Testis (tissue), 3 donors: ENCODE results near the gene ECM1. TPM values are rescaled to one million over a fixed set of nuclear protein-coding genes. Genes with fewer than 3 reads are reported as not detected.

Source experiments
- DNase-seq: peaks from one replicate; pipeline ENCODE4 v3.0.0-alpha.2; 2019
- H3K27ac ChIP-seq, 2 donors: fragments of 200-600 bp; sonication (generic); one replicate each; pipeline ENCODE4 v1.5.1; 2019
- H3K27me3 ChIP-seq: fragments of 200-600 bp; sonication (generic); one replicate; pipeline ENCODE4 v1.5.1; 2019
- H3K36me3 ChIP-seq: fragments of 200-600 bp; sonication (generic); one replicate; pipeline ENCODE4 v1.5.1; 2017; ENCODE audit warnings: low read depth; ENCODE audit errors: missing control alignments
- H3K4me1 ChIP-seq: fragments of 200-600 bp; sonication (generic); one replicate; pipeline ENCODE4 v1.5.1; 2019
- H3K4me3 ChIP-seq, 2 donors: fragments of 200-600 bp; sonication (generic); one replicate each; pipeline ENCODE4 v1.5.1; 2017 to 2019
- H3K9me3 ChIP-seq: fragments of 200-600 bp; sonication (generic); one replicate; pipeline ENCODE4 v1.5.1; 2017
- CTCF ChIP-seq, 3 experiments: fragments of 450-650 bp in 2 of 3; fragments of 200-600 bp in 1 of 3; sonication (generic) in 1 of 3; IDR thresholded peaks; one replicate each; pipeline ENCODE4 v1.5.1; 2016 to 2019; ENCODE audit warnings: antibody characterized with exemption in 3 of 3, mild to moderate bottlenecking in 2 of 3, moderate library complexity in 1 of 3
- POLR2A ChIP-seq: fragments of 450-650 bp; IDR thresholded peaks from one replicate; pipeline ENCODE4 v1.6.1; 2017; ENCODE audit warnings: antibody characterized with exemption, mild to moderate bottlenecking, moderate library complexity
- whole genome bisulfite sequencing, 2 donors: methylation state at CpG; one replicate each; pipeline ENCODE4 v1.1.5; 2018; 5-methylcytosine and 5-hydroxymethylcytosine counted together
- intact Hi-C: fragments of 100-400 bp; cut with DNase I; formaldehyde crosslinking; loops from one replicate; pipeline ENCODE4 v1.15.1; 2023; ENCODE audit warnings: low total_unique reads
- polyA plus RNA-seq: library from polyadenylated mRNA; stranded (reverse); fragments of 350-450 nt; fragmentation: Illumina TruSeq; extraction: RNeasy Lipid Tissue Mini Kit (QIAGEN cat#74804); gene quantifications from one replicate; pipeline ENCODE4 v1.2.3, GENCODE V29; 2014; ENCODE audit warnings: low read depth, low replicate concordance; ENCODE audit not compliant: insufficient read depth
- total RNA-seq, 2 donors: library from RNA; depleted of rRNA; stranded (reverse); fragments of >200 nt; gene quantifications; one replicate each; pipeline ENCODE4 v1.2.3, GENCODE V29; 2016

ECM1 gene
- total and polyA plus RNA-seq, 3 donors from 2014 or later = 4.6 to 16.9 (median 5.0) TPM

DNA sequence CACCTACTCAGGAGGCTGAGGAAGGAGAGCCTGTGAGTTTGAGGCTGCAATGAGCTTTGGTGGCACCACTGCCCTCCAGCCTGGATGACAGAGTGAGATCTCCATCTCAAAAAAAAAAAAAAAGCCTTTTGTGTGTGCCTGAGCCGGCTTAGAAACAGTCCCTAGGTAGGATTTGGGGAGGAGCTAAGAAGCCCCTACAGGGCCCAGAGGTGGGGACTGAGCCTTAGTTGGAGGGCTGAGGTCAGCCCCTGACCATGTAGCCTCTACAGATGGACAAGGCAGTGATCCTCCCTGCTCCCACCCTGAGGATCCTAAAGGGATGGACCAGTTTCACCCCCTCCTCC lies 43.8 kb downstream of the ECM1 start:
- Histone ChIP-seq H3K4me1 (peaks cover 39% of the 10 kb centered on the region), H3K36me3 (no peaks in the 10 kb centered on the region), H3K9me3 (no peaks in the 10 kb centered on the region), H3K4me3 (no peak overlapping the region), H3K27ac (peak overlapping the region; percentile 56 to 60), H3K27me3 (no peaks in the 10 kb centered on the region)
- intact Hi-C loops = loop anchor here (10.0 kb wide), 1 partner anchor 87 kb away; no protein-coding TSS in a partner anchor
- DNase-seq = no peak
- 53 to 58% methylated on average over 1 of the region's 1 CpG for WGBS, 2 donors
- TF ChIP-seq POLR2A (no peak), CTCF (IDR thresholded peaks at IDR 0.05) (no peak)

- no peaks in the 10 kb centered on the region for H3K9me3 ChIP-seq
- H3K4me1 ChIP-seq = peaks cover 39% of the 10 kb centered on the region
- intact Hi-C loops = loop anchor here (10.0 kb wide), 1 partner anchor 88 kb away; no protein-coding TSS in a partner anchor
- DNase-seq = peak; percentile 81
- no peak overlapping the region for H3K4me3 ChIP-seq
- H3K36me3 ChIP-seq = no peaks in the 10 kb centered on the region
- TF ChIP-seq CTCF (IDR thresholded peaks at IDR 0.05) = no peak
- no peak for TF ChIP-seq POLR2A
- no peaks in the 10 kb centered on the region for H3K27me3 ChIP-seq
- WGBS, 2 donors = 30 to 49% methylated on average over 11 to 13 of the region's 13 CpGs
- H3K27ac ChIP-seq = peak overlapping the region; percentile 60 to 74
Measured at GRCh38 chr1:150552128-150552910, 44.4 kb downstream of the ECM1 start.

GRCh38 chr1:150552911-150553289 lies 45.0 kb downstream of the ECM1 start:
- WGBS, 2 donors = 66 to 68% methylated on average over 11 of the region's 12 CpGs
- no peak for TF ChIP-seq POLR2A
- no peak for TF ChIP-seq CTCF (IDR thresholded peaks at IDR 0.05)
- H3K36me3 ChIP-seq = no peaks in the 10 kb centered on the region
- DNase-seq = no peak
- no peaks in the 10 kb centered on the region for H3K9me3 ChIP-seq
- peaks cover 39% of the 10 kb centered on the region for H3K4me1 ChIP-seq
- no peaks in the 10 kb centered on the region for H3K27me3 ChIP-seq
- H3K4me3 ChIP-seq = no peak overlapping the region
- intact Hi-C loops = loop anchor here (10.0 kb wide), 1 partner anchor 88 kb away; no protein-coding TSS in a partner anchor
- H3K27ac ChIP-seq = peak overlapping the region; percentile 68 to 74

- WGBS, 2 donors = 69 to 80% methylated on average over 20 to 23 of the region's 23 CpGs
- Histone ChIP-seq H3K4me1 (peaks cover 39% of the 10 kb centered on the region), H3K36me3 (no peaks in the 10 kb centered on the region), H3K27ac (peak overlapping the region in 1 of 2 donors; percentile 68), H3K9me3 (no peaks in the 10 kb centered on the region), H3K4me3 (no peak overlapping the region), H3K27me3 (no peaks in the 10 kb centered on the region)
- TF ChIP-seq POLR2A = no peak
- intact Hi-C loops = loop anchor here (10.0 kb wide), 1 partner anchor 89 kb away; no protein-coding TSS in a partner anchor
- DNase-seq = no peak
Measured at GRCh38 chr1:150553392-150554085, 45.6 kb downstream of the ECM1 start.

DNA sequence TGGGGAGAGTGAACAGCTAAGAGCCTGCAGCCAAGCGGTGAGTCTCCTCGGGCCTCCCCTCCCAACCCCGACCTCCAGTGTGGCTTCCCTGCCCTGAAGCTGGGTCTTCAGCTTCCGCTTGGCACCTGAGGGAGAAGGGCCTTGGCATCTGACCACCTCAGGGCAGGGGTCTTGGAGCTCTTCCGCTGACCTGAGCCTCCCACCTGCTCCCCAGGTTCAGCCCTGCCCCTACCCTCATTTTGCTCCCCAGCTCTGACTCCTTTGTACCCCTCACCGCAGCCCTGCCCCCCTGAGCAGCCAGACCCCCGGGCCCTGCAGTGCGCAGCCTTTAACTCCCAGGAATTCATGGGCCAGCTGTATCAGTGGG lies 46.2 kb downstream of the ECM1 start:
- Histone ChIP-seq H3K4me3 (no peak overlapping the region), H3K36me3 (no peaks in the 10 kb centered on the region), H3K4me1 (peaks cover 42% of the 10 kb centered on the region), H3K27ac (no peak overlapping the region), H3K27me3 (no peaks in the 10 kb centered on the region), H3K9me3 (no peaks in the 10 kb centered on the region)
- TF ChIP-seq POLR2A (no peak), CTCF (IDR thresholded peaks at IDR 0.05) (no peak)
- DNase-seq = no peak
- WGBS, 2 donors = 87 to 90% methylated on average over 8 of the region's 8 CpGs
- intact Hi-C loops = loop anchor here (10.0 kb wide), 1 partner anchor 89 kb away; no protein-coding TSS in a partner anchor
